ENCODE data around the gene HCN2.
"Not testable (repeated sequence)": the region's sequence is repeated elsewhere in the genome, so short reads cannot be mapped to it uniquely, and the experiment has no call there.

The HCN2 gene

GRCh38 chr19:584240-585001 is 5.3 kb upstream of the HCN2 start:
- no peak overlapping the region for H3K4me3 ChIP-seq (ENCODE audit: low read depth, low read length)

- not testable (repeated sequence) for H3K4me3 ChIP-seq (ENCODE audit: low read depth, low read length)
These were observed 4.5 kb upstream of the HCN2 start for GRCh38 chr19:585146-585545.

DNA sequence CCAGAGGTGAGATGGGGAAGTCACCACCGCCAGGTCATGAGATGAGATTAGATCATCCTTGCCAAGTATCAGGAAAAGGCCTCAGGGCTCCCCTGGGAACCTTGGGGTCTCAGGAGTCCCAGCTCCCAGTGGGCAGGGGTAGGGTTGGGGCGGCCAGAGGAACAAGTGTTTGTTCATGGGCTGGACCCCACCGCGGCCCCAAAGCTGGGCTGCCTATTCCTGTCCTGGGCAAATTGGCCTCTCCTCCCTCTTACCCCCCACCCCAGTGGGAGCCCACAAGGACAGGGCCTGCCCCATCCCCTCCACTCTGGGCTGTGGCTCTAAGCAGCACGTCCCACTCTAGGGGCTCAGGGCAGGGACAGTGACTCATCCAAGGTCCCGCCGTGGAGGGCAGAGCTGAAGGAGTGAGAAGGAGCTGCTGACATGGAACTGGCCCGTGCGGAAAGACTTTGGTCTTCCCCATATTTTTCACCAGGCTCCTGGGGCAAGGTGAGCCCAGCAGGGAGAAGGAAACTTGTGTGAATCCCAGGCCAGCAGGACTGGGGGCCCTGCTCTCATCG is 4.0 kb upstream of the HCN2 start:
- no peak overlapping the region for H3K4me3 ChIP-seq (ENCODE audit: low read depth, low read length)

- no peak overlapping the region for H3K4me3 ChIP-seq (ENCODE audit: low read depth, low read length)
These were observed 1.5 kb upstream of the HCN2 start for GRCh38 chr19:588093-588740.

GRCh38 chr19:588741-589692 is 664 bp upstream of the HCN2 start:
- H3K4me3 ChIP-seq (ENCODE audit: low read depth, low read length) = peak overlapping the region; percentile 17

DNA sequence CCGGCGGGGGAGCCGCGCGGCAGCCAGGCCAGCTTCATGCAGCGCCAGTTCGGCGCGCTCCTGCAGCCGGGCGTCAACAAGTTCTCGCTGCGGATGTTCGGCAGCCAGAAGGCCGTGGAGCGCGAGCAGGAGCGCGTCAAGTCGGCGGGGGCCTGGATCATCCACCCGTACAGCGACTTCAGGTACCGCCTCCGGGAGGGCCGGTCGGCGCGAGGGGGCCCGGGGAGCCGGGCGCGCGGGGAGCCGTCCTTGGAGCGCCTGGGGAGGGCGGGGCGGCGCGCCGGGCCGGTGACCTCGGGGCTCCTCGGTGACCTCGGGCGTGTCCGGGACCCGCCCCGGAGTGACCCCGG is 690 bp downstream of the HCN2 start:
- H3K4me3 ChIP-seq (ENCODE audit: low read depth, low read length) = no peak overlapping the region

DNA sequence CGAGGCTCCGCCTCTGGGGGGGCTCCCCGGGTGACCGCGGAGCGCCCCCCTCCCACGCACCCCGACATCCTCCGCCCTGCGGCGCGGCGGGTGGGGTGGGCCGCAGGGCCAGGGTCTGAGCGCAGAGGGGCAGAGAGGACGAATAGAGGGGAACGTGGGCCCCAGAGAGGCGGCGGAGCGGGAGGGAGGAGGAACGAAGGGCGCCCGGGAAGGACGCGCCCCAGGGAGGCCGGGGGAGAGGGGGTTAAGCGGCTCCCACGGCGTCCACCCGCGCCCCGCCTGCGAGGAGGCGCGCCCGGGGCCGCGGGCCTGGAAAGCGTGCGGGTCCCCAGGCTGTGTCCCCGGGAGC is 1.0 kb downstream of the HCN2 start:
- H3K4me3 ChIP-seq (ENCODE audit: low read depth, low read length) = peak overlapping the region; percentile 1

DNA sequence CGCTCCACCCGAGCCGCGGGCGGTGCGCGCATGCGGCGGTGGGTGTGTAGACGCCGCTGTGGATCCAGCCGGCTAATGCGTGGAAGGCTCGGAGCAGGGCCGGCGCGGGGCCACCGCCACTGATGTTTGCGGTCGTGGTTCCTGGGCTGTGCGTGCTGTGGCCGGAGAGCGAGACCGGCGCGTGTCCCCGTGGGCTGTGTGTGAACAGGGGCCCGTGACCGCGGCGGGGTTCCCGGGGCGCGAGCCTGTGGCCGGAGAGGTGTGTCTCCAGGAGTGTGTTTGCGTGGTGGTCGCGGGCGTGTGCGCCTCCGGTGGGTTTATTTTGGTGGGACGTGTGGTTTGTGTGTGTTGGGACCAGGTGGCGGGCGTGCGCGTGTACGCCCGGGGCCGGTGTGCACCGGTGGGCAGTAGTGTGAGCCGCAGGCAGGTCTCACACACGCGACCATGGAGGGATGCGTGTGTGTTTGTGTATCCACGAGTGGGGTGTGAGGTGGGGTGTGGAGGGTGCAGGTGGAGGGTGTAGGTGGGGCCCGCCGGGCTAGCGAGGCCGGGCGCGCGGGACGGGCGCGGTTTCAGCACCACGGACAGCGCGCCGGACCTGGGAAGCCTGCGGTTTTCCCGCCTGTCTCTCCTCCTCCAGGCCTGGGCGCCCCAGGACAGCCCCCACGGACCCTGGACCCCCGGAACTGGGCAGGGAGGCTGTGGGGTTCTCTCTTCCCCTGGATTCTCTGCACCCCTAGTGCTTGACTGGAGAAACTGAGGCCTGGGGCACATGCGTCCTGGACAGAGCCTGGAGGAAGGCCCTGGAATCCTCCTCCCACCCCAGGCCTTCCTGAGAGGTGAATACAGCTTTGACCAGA is 1.6 kb downstream of the HCN2 start:
- no peak overlapping the region for H3K4me3 ChIP-seq (ENCODE audit: low read depth, low read length)

GRCh38 chr19:592101-592500 is 2.4 kb downstream of the HCN2 start:
- no peak overlapping the region for H3K4me3 ChIP-seq (ENCODE audit: low read depth, low read length)

GRCh38 chr19:593055-593454 is 3.4 kb downstream of the HCN2 start:
- no peak overlapping the region for H3K4me3 ChIP-seq (ENCODE audit: low read depth, low read length)

- no peak overlapping the region for H3K4me3 ChIP-seq (ENCODE audit: low read depth, low read length)
These were observed 3.8 kb downstream of the HCN2 start for GRCh38 chr19:593505-593904.

- no peak overlapping the region for H3K4me3 ChIP-seq (ENCODE audit: low read depth, low read length)
These were observed 4.7 kb downstream of the HCN2 start for GRCh38 chr19:594265-594870.

- H3K4me3 ChIP-seq (ENCODE audit: low read depth, low read length) = no peak overlapping the region
These were observed 5.9 kb downstream of the HCN2 start for GRCh38 chr19:595326-596262.

GRCh38 chr19:596263-596655 is 6.6 kb downstream of the HCN2 start:
- H3K4me3 ChIP-seq (ENCODE audit: low read depth, low read length) = no peak overlapping the region

DNA sequence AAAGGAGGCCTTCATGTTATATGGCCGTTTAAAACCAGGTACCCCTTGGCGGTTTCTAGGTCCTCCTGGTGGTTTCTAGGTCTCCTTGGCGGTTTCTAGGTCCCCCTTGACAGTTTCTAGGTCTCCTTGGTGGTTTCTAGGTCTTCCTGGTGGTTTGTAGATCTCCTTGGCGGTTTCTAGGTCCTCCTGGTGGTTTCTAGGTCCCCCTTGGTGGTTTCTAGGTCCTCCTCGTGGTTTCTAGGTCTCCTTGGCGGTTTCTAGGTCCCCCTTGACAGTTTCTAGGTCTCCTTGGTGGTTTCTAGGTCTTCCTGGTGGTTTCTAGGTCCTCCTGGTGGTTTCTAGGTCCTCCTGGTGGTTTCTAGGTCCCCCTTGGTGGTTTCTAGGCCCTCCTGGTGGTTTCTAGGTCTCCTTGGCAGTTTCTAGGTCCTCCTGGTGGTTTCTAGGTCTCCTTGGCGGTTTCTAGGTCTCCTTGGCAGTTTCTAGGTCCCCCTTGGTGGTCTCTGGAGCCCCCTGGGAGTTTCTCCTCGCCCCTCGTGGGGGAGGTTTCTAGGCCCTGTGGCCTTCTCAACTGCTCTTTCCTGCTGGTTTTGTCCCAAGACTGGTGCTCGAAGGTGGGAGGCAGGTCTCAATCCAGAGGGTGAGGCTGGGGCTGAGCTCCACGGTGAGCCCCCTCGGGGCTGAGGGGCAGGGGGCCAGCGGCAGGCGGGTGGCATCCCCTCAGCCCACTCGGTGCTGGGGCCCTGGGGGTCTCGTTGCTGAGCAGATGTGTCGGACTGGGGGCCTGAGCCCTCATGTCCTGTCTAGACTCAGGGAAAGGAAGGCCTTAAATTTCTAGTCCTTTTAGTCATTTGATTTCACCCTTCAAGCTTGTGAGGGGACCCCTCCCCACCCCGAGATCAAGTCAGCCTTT is 8.0 kb downstream of the HCN2 start:
- no peak overlapping the region for H3K4me3 ChIP-seq (ENCODE audit: low read depth, low read length)

GRCh38 chr19:601310-601709 is 11.6 kb downstream of the HCN2 start:
- H3K4me3 ChIP-seq (ENCODE audit: low read depth, low read length) = no peak overlapping the region

- no peak overlapping the region for H3K4me3 ChIP-seq (ENCODE audit: low read depth, low read length)
These were observed 12.1 kb downstream of the HCN2 start for GRCh38 chr19:601790-602189.
